Kidney (tissue), 14 donors: ENCODE data around the gene RBL2. TPM values are rescaled to one million over a fixed set of nuclear protein-coding genes. Genes with fewer than 3 reads are reported as not detected.
A peak's percentile ranks its signal among the peaks of the same experiment; 100 is the strongest.

ENCODE experiments used
- DNase-seq, 5 donors: peaks; one replicate each; pipeline ENCODE4 v3.0.0-alpha.2; 2013 to 2020
- FAIRE-seq: peaks from 2 replicates; lab custom pipeline; 2012; peaks lifted over from hg19 to GRCh38; lab: Jason Lieb, UNC
- H3K27ac ChIP-seq, 2 donors: one replicate each; pipeline ENCODE4 v1.7.0; 2013; ENCODE audit warnings: low read depth in 2 of 2, low read length in 2 of 2, inconsistent platforms in 1 of 2
- H3K27me3 ChIP-seq: one replicate; pipeline ENCODE4 v1.7.1; 2013; ENCODE audit warnings: low read length, inconsistent platforms; ENCODE audit not compliant: control insufficient read depth, insufficient read depth
- H3K36me3 ChIP-seq, 3 donors: one replicate each; pipeline versions ENCODE4 v1.7.0 to v1.7.1; 2013; ENCODE audit warnings: low read length in 3 of 3, control low read depth in 1 of 3, inconsistent platforms in 1 of 3; ENCODE audit not compliant: insufficient read depth in 3 of 3, control insufficient read depth in 2 of 3
- H3K4me1 ChIP-seq, 3 donors: one replicate each; pipeline versions ENCODE4 v1.7.0 to v1.7.1; 2013; ENCODE audit warnings: low read length in 3 of 3, inconsistent platforms in 1 of 3, low read depth in 1 of 3; ENCODE audit not compliant: control insufficient read depth in 2 of 3, insufficient read depth in 2 of 3
- H3K4me3 ChIP-seq, 3 donors: one replicate each; pipeline versions ENCODE4 v1.7.0 to v1.8.1; 2013; ENCODE audit warnings: low read length in 3 of 3, control low read depth in 1 of 3, inconsistent platforms in 1 of 3
- H3K9ac ChIP-seq, 3 donors: one replicate each; pipeline versions ENCODE4 v1.7.0 to v1.7.1; 2013; ENCODE audit warnings: low read length in 3 of 3, control low read depth in 1 of 3, inconsistent platforms in 1 of 3
- H3K9me3 ChIP-seq, 3 donors: one replicate each; pipeline versions ENCODE4 v1.7.0 to v1.7.1; 2013; ENCODE audit warnings: low read length in 3 of 3, control low read depth in 1 of 3, inconsistent platforms in 1 of 3; ENCODE audit not compliant: control insufficient read depth in 2 of 3, insufficient read depth in 1 of 3
- CTCF ChIP-seq: IDR thresholded peaks from 3 replicates; pipeline ENCODE4 v1.5.1; 2012; ENCODE audit warnings: mild to moderate bottlenecking, moderate library complexity, borderline replicate concordance; ENCODE audit not compliant: insufficient read depth; ENCODE audit errors: extremely low read depth
- intact Hi-C: fragments of 100-400 bp; cut with DNase I; formaldehyde crosslinking; loops from one replicate; pipeline ENCODE4 v1.11.1; 2022
- polyA plus RNA-seq: library from polyadenylated mRNA; stranded (reverse); fragments of 350-450 nt; fragmentation: Illumina TruSeq; extraction: RNeasy Lipid Tissue Mini Kit (QIAGEN cat#74804); gene quantifications from one replicate; pipeline ENCODE4 v1.2.3, GENCODE V29; 2014; ENCODE audit warnings: low read depth, low replicate concordance; ENCODE audit not compliant: insufficient read depth
- total RNA-seq: library from RNA; stranded (reverse); fragmentation: NEBNext Ultra II Directional; extraction: Animal tissue kit (Norgen Biotek cat#: 25700); gene quantifications from one replicate; pipeline ENCODE4 v1.2.1, GENCODE V29; 2021
- donor health status: control.
- donor health status: control.
- donor health status: control.
- donor health status: control.
- donor health status: control.
- donor health status: DM: yes; HTN: yes; CAD: no.
- donor health status: Normal renal cell carcinoma (clear cell type).

Gene RBL2
- total and polyA plus RNA-seq, 2 donors from 2014 or later = 22.7 to 67.9 TPM

GRCh38 chr16:53412549-53412948 is 21.7 kb upstream of the RBL2 start:
- DNase-seq (peak in 1 of 5 donors; percentile 67), FAIRE-seq (no peak)
- H3K4me1 ChIP-seq = no peaks in the 10 kb centered on the region
- H3K27ac ChIP-seq = no peak overlapping the region
- H3K9ac ChIP-seq = no peak overlapping the region
- no peak for TF ChIP-seq CTCF
- no peaks in the 10 kb centered on the region for H3K27me3 ChIP-seq
- H3K9me3 ChIP-seq = no peaks in the 10 kb centered on the region
- intact Hi-C loops = no loop called here
- H3K36me3 ChIP-seq = no peaks in the 10 kb centered on the region
- no peak overlapping the region for H3K4me3 ChIP-seq

- TF ChIP-seq CTCF = no peak
- H3K4me3 ChIP-seq = no peak overlapping the region
- H3K27ac ChIP-seq = no peak overlapping the region
- no peaks in the 10 kb centered on the region for H3K36me3 ChIP-seq
- H3K9ac ChIP-seq = no peak overlapping the region
- H3K9me3 ChIP-seq = no peaks in the 10 kb centered on the region
- no peak for FAIRE-seq
- H3K4me1 ChIP-seq = no peaks in the 10 kb centered on the region
- no peaks in the 10 kb centered on the region for H3K27me3 ChIP-seq
- DNase-seq = peak in 1 of 5 donors; percentile 52
- intact Hi-C loops = no loop called here
Measured at GRCh38 chr16:53413864-53414263, 20.4 kb upstream of the RBL2 start.

GRCh38 chr16:53414381-53414780 is 19.9 kb upstream of the RBL2 start:
- Histone ChIP-seq H3K4me1 (no peaks in the 10 kb centered on the region), H3K9me3 (no peaks in the 10 kb centered on the region), H3K27me3 (no peaks in the 10 kb centered on the region), H3K36me3 (no peaks in the 10 kb centered on the region), H3K9ac (no peak overlapping the region), H3K4me3 (no peak overlapping the region), H3K27ac (no peak overlapping the region)
- DNase-seq (no peak), FAIRE-seq (no peak)
- intact Hi-C loops = no loop called here
- TF ChIP-seq CTCF = no peak

- intact Hi-C loops = no loop called here
- FAIRE-seq (no peak), DNase-seq (peak in 3 of 5 donors; percentile 41 to 57 (median 54))
- Histone ChIP-seq H3K4me1 (no peaks in the 10 kb centered on the region), H3K27ac (no peak overlapping the region), H3K9ac (no peak overlapping the region), H3K9me3 (no peaks in the 10 kb centered on the region), H3K36me3 (no peaks in the 10 kb centered on the region), H3K27me3 (no peaks in the 10 kb centered on the region), H3K4me3 (no peak overlapping the region)
- no peak for TF ChIP-seq CTCF
Measured at GRCh38 chr16:53415504-53415903, 18.8 kb upstream of the RBL2 start.
